K562 treated with DMSO at 1 percent for 4 hours (cell line): ENCODE measurements around the gene USP19. TPM values are rescaled to one million over a fixed set of nuclear protein-coding genes. Genes with fewer than 3 reads are reported as not detected.

Source experiments
- total RNA-seq: library from RNA; unstranded; fragments of 300-600 nt; gene quantifications from 2 replicates; pipeline ENCODE4 v1.2.3, GENCODE V29; 2022; ENCODE audit not compliant: insufficient read depth

USP19 gene
- total RNA-seq = 36.5 and 46.3 TPM in 2 replicates

GRCh38 chr3:49120438-49121131 is at the start of gene USP19:
USP19 (minus strand) TSS chr3:49120823; CDS start chr3:49119145, 1,678 bp downstream.

GRCh38 chr3:49165771-49166751 is 45.4 kb upstream of the USP19 start, which contains the start of gene CCDC71:
CCDC71 (minus strand) TSS chr3:49166331; CDS start chr3:49164208, 2,123 bp downstream.

GRCh38 chr3:49132437-49133225 is 12.0 kb upstream of the USP19 start, which contains the start of gene LAMB2:
LAMB2 (minus strand) TSS chr3:49133050; CDS start chr3:49132867, 183 bp downstream.

GRCh38 chr3:49104427-49105291 is 16.0 kb downstream of the USP19 start, which contains the start of gene QARS1:
QARS1 (minus strand) TSS chr3:49104757; CDS start chr3:49104733, 24 bp downstream.

GRCh38 chr3:49093853-49094767 is 26.5 kb downstream of the USP19 start, which contains the start of gene QRICH1:
QRICH1 (minus strand) TSS chr3:49094071; CDS start chr3:49077017, 17,054 bp downstream.

Other genes with a start within 250 kb of the USP19 start
- 12.9 and 15.3 TPM in 2 replicates for gene SLC25A20, start 221.9 kb downstream of the USP19 start, total RNA-seq
- gene ARIH2, start 202.0 kb downstream of the USP19 start, total RNA-seq = 56.2 and 77.4 TPM in 2 replicates
- gene P4HTM, start 130.6 kb downstream of the USP19 start, total RNA-seq = 0.29 and 0.61 TPM in 2 replicates
- 54.0 and 145 TPM in 2 replicates for gene WDR6, start 113.4 kb downstream of the USP19 start, total RNA-seq
- gene DALRD3, start 102.2 kb downstream of the USP19 start, total RNA-seq = 14.4 and 18.0 TPM in 2 replicates
- 28.5 and 36.3 TPM in 2 replicates for gene NDUFAF3, start 98.7 kb downstream of the USP19 start, total RNA-seq
- gene IMPDH2, start 91.4 kb downstream of the USP19 start, total RNA-seq = 254 TPM in 2 replicates
- 29.8 and 45.8 TPM in 2 replicates for gene QRICH1, start 26.8 kb downstream of the USP19 start, total RNA-seq
- 479 and 501 TPM in 2 replicates for gene QARS1, start 16.1 kb downstream of the USP19 start, total RNA-seq
- 29.5 and 47.0 TPM in 2 replicates for gene LAMB2, start 12.2 kb upstream of the USP19 start, total RNA-seq
- 3.4 and 3.5 TPM in 2 replicates for gene CCDC71, start 45.5 kb upstream of the USP19 start, total RNA-seq
- gene KLHDC8B, start 50.8 kb upstream of the USP19 start, total RNA-seq = 33.6 and 44.1 TPM in 2 replicates
- gene C3orf62, start 156.4 kb upstream of the USP19 start, total RNA-seq = 4.1 and 7.5 TPM in 2 replicates
- 8.1 and 8.4 TPM in 2 replicates for gene USP4, start 219.2 kb upstream of the USP19 start, total RNA-seq
- not detected in 2 replicates for gene GPX1, start 237.5 kb upstream of the USP19 start, total RNA-seq